Thyroid gland (tissue), 4 donors: ENCODE measurements around the gene NLGN1. TPM values are rescaled to one million over a fixed set of nuclear protein-coding genes. Genes with fewer than 3 reads are reported as not detected.

Experiments
- DNase-seq, 2 donors: peaks; one replicate each; pipeline ENCODE4 v3.0.0-alpha.2; 2019
- H3K27ac ChIP-seq, 3 donors: fragments of 200-600 bp; sonication (generic); 1 replicate in 2 of 3; 2 replicates in 1 of 3; pipeline ENCODE4 v1.5.1; 2016 to 2019; ENCODE audit warnings: mild to moderate bottlenecking in 1 of 3, moderate library complexity in 1 of 3
- H3K27me3 ChIP-seq: fragments of 200-600 bp; sonication (generic); one replicate; pipeline ENCODE4 v1.5.1; 2019
- H3K36me3 ChIP-seq, 2 donors: fragments of 200-600 bp; sonication (generic); one replicate each; pipeline ENCODE4 v1.5.1; 2016 to 2019
- H3K4me1 ChIP-seq, 2 donors: fragments of 200-600 bp; sonication (generic); one replicate each; pipeline ENCODE4 v1.5.1; 2017 to 2019
- H3K4me3 ChIP-seq, 3 donors: fragments of 200-600 bp; sonication (generic); replicated peaks in 1 of 3; 1 replicate in 2 of 3; 2 replicates in 1 of 3; pipeline ENCODE4 v1.5.1; 2016; ENCODE audit warnings: mild to moderate bottlenecking in 1 of 3
- H3K9me3 ChIP-seq: fragments of 200-600 bp; sonication (generic); one replicate; pipeline ENCODE4 v1.5.1; 2017
- POLR2A ChIP-seq, 2 donors: fragments of 450-650 bp; IDR thresholded peaks; one replicate each; pipeline ENCODE4 v1.6.1; 2017; ENCODE audit warnings: antibody characterized with exemption in 2 of 2, mild to moderate bottlenecking in 2 of 2, moderate library complexity in 1 of 2
- WGBS, 2 donors: methylation state at CpG; one replicate each; pipeline ENCODE4 v1.1.5; 2017; 5-methylcytosine and 5-hydroxymethylcytosine counted together
- intact Hi-C: fragments of 100-400 bp; cut with DNase I; formaldehyde crosslinking; loops from one replicate; pipeline ENCODE4 v1.15.1; 2023
- total RNA-seq, 4 donors: library from RNA; depleted of rRNA; stranded (reverse); fragments of >200 nt; gene quantifications; one replicate each; pipeline ENCODE4 v1.2.3, GENCODE V29; 2016
- TF ChIP-seq, protein P1 (sequence below), 6 experiments: fragments of 200-600 bp in 3 of 6; fragments of 450-650 bp in 3 of 6; sonication (generic) in 3 of 6; IDR thresholded peaks; one replicate each; pipeline ENCODE4 v1.5.1; 2016 to 2019; ENCODE audit warnings: antibody characterized with exemption in 6 of 6, mild to moderate bottlenecking in 2 of 6, inconsistent platforms in 1 of 6, moderate library complexity in 1 of 6

NLGN1 gene
- total RNA-seq, 4 donors from 2014 or later: 2.4 to 13.9 (median 2.9) TPM

DNA sequence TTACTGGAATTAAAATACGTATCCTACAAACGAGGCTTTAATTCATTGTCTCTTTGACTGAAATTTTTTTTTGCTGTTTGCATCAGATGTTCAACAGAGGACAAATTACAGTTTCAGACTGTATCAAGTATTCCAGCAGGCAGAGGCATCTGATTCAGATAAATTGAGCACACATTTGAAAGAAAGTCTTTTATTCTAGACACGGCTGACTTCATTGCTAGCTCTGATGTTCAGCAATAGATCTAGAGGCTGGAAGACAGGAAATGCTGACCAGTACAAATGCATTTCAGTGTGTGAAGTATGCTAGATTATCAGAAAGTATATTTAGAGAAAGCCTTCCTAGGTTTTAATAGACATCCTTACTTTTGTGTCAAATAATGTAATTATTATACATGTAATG is 472.2 kb downstream of the NLGN1 start:
- no peaks in the 10 kb centered on the region for H3K36me3 ChIP-seq
- TF ChIP-seq POLR2A (IDR thresholded peaks at IDR 0.05): no peak
- TF ChIP-seq, protein P1, sequence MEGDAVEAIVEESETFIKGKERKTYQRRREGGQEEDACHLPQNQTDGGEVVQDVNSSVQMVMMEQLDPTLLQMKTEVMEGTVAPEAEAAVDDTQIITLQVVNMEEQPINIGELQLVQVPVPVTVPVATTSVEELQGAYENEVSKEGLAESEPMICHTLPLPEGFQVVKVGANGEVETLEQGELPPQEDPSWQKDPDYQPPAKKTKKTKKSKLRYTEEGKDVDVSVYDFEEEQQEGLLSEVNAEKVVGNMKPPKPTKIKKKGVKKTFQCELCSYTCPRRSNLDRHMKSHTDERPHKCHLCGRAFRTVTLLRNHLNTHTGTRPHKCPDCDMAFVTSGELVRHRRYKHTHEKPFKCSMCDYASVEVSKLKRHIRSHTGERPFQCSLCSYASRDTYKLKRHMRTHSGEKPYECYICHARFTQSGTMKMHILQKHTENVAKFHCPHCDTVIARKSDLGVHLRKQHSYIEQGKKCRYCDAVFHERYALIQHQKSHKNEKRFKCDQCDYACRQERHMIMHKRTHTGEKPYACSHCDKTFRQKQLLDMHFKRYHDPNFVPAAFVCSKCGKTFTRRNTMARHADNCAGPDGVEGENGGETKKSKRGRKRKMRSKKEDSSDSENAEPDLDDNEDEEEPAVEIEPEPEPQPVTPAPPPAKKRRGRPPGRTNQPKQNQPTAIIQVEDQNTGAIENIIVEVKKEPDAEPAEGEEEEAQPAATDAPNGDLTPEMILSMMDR (IDR thresholded peaks at IDR 0.05): no peak
- no peak overlapping the region for H3K4me3 ChIP-seq
- no peaks in the 10 kb centered on the region for H3K9me3 ChIP-seq
- H3K27ac ChIP-seq: no peak overlapping the region
- DNase-seq: no peak
- H3K27me3 ChIP-seq: no peaks in the 10 kb centered on the region
- intact Hi-C loops: no loop called here
- H3K4me1 ChIP-seq: no peaks in the 10 kb centered on the region
- 76 to 84% methylated on average over 3 of the region's 3 CpGs for WGBS, 2 donors

DNA sequence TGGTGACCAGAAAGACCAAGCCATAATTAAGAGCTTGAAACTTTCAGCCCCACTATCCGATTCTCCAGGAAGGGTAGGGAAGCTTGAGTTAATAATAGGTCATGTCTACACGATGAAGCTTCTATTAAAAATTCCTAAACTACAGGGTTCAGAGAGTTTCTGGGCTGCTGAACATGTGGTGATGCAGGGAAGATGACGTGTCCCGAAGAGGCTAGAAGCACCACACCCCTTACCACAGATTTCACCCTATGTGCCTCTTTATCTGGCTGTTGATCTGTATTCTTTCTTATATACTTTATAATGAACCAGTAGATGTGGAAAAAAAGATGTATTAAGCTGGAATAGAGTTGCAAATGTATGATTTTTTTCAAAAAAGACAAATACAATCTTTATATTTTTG is 473.4 kb downstream of the NLGN1 start:
- Histone ChIP-seq H3K4me1 (no peaks in the 10 kb centered on the region), H3K27me3 (no peaks in the 10 kb centered on the region), H3K27ac (no peak overlapping the region), H3K36me3 (no peaks in the 10 kb centered on the region), H3K9me3 (no peaks in the 10 kb centered on the region), H3K4me3 (no peak overlapping the region)
- intact Hi-C loops: no loop called here
- no peak for DNase-seq
- 94 to 95% methylated on average over 4 of the region's 4 CpGs for WGBS, 2 donors
- TF ChIP-seq POLR2A (IDR thresholded peaks at IDR 0.05): no peak
- TF ChIP-seq, protein P1 (IDR thresholded peaks at IDR 0.05): no peak

DNA sequence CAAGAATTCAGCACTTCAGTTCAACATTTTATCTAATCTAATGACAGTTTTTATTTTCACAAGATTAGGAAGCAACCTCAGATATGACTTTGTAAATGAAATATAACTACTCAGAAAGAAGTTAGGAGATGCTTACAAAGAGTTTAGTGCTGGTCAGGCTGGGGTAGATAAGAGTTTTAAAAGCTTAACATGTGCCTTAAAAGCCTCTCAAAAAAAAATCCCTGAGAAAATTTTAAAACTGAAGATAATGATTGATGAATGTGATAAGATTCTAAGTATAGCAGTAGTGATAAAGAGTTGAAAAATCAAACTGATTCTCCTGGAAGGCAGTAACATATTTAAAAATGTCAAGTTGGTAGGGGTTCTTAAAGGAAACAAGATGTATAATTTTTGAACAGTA is 478.2 kb downstream of the NLGN1 start:
- H3K27me3 ChIP-seq: no peaks in the 10 kb centered on the region
- intact Hi-C loops: no loop called here
- H3K27ac ChIP-seq: no peak overlapping the region
- H3K9me3 ChIP-seq: no peaks in the 10 kb centered on the region
- no peak for DNase-seq
- H3K4me3 ChIP-seq: no peak overlapping the region
- TF ChIP-seq, protein P1 (IDR thresholded peaks at IDR 0.05): no peak
- no peak for TF ChIP-seq POLR2A (IDR thresholded peaks at IDR 0.05)
- H3K4me1 ChIP-seq: no peaks in the 10 kb centered on the region
- no peaks in the 10 kb centered on the region for H3K36me3 ChIP-seq

DNA sequence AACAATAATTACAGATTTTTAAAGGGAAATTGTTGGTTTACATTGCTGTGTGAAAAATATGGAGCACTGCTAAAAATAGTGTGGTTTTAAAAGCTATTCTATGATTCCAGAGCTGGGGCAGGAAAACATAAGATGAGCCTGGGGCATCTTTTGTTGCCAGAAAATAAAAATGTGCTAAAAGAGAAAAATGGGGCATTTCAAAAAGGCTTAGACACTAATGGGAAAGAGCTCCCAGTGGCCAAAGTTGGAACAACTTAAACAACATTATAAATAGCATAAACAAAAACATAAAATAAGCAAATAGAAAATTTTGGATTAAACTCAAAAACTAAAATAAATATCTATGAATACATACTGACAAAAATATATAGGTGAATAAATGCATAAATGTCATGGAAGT is 478.9 kb downstream of the NLGN1 start:
- intact Hi-C loops: no loop called here
- no peaks in the 10 kb centered on the region for H3K9me3 ChIP-seq
- H3K27ac ChIP-seq: no peak overlapping the region
- H3K4me1 ChIP-seq: no peaks in the 10 kb centered on the region
- no peak for DNase-seq
- H3K36me3 ChIP-seq: no peaks in the 10 kb centered on the region
- no peaks in the 10 kb centered on the region for H3K27me3 ChIP-seq
- TF ChIP-seq POLR2A (IDR thresholded peaks at IDR 0.05): no peak
- TF ChIP-seq, protein P1 (IDR thresholded peaks at IDR 0.05): no peak
- H3K4me3 ChIP-seq: no peak overlapping the region

DNA sequence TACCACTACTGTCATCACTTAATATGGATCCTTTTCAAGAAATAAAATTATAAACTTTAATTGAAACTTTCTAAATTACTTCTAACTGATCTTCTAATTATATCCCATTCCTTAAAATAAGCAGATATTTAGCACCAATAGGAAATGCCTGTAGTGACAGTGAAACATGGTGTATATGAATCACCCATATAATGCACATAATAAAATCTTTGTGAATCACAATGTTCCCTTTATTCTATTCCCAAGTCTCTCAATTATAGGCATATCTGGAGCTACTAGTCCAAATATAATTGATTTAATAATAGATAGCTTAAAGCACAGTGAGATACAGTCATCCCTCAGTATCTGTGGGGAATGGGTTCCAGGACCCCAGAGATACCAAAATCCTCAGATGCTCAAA is 490.3 kb downstream of the NLGN1 start:
- intact Hi-C loops: no loop called here
- H3K4me1 ChIP-seq: no peaks in the 10 kb centered on the region

More for the DNA sequence above, 490.3 kb downstream of the NLGN1 start:
- no peaks in the 10 kb centered on the region for H3K9me3 ChIP-seq
- no peaks in the 10 kb centered on the region for H3K36me3 ChIP-seq
- no peak overlapping the region for H3K27ac ChIP-seq
- DNase-seq: no peak
- no peaks in the 10 kb centered on the region for H3K27me3 ChIP-seq
- no peak overlapping the region for H3K4me3 ChIP-seq
- TF ChIP-seq POLR2A (IDR thresholded peaks at IDR 0.05): no peak
- TF ChIP-seq, protein P1 (IDR thresholded peaks at IDR 0.05): no peak
